Fibroblast of skin of abdomen (primary cell): ENCODE results near the gene PSD4. TPM values are rescaled to one million over a fixed set of nuclear protein-coding genes. Genes with fewer than 3 reads are reported as not detected.

Experiments
- DNase-seq: peaks from one replicate; pipeline ENCODE4 v3.0.0-alpha.2; 2013
- polyA plus RNA-seq, 2 experiments: library from polyadenylated mRNA; unstranded; fragments of 120-200 nt; gene quantifications; one replicate each; pipeline ENCODE4 v1.2.1, GENCODE V29; 2013; ENCODE audit not compliant: insufficient read length in 2 of 2

PSD4 gene
- 3.5 TPM for polyA plus RNA-seq (2013, experiment 1 of 2; ENCODE audit: insufficient read length)
- 4.0 TPM for polyA plus RNA-seq (2013, experiment 2 of 2; ENCODE audit: insufficient read length)

DNA sequence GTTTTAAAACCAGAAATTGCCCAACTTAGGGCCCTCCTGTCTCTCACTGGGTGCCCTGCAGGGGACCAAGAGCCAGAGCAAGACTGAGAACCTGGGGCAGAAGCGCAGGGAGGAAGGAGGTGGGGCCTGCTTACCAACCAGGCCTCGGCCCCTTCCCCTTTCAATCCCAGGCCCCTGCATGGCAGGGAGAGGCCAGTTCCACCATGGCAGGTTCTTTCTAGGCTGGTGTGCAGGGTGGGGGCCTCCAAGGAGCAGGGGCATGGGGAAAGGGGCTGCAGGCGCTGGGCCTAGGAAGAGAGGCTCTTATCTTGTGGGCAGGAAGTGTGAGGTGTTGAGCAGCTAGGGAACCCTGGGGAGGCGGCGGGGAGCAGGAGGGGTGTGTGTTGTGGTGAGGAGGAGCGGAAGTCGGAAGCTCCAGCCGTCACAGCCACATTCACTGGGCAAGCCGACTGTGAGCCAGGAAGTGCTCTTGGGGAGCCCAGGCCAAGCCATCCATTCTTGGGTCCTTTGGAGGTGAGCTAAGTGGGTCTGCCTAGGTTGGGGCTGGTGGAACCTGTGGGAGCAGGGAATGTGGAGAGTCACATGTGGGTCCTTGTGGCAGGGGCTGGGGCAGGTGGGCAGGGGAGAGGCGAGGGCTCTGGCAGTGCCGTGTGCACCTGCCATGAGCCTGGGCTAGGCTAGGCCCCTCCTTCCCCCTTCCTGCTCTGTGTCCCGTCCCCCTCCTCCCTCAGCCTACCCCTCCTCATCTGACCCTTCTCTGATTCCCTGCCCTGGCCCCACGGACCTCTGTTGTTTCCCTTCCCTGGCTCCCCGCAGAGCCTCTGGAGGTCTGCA is at the start of gene PSD4:
Gene PSD4 (plus strand): TSS at position 430 of the 834 bp plus-strand sequence. CDS start 8,486 bp downstream, outside the sequence.
- DNase-seq, result no peak

DNA sequence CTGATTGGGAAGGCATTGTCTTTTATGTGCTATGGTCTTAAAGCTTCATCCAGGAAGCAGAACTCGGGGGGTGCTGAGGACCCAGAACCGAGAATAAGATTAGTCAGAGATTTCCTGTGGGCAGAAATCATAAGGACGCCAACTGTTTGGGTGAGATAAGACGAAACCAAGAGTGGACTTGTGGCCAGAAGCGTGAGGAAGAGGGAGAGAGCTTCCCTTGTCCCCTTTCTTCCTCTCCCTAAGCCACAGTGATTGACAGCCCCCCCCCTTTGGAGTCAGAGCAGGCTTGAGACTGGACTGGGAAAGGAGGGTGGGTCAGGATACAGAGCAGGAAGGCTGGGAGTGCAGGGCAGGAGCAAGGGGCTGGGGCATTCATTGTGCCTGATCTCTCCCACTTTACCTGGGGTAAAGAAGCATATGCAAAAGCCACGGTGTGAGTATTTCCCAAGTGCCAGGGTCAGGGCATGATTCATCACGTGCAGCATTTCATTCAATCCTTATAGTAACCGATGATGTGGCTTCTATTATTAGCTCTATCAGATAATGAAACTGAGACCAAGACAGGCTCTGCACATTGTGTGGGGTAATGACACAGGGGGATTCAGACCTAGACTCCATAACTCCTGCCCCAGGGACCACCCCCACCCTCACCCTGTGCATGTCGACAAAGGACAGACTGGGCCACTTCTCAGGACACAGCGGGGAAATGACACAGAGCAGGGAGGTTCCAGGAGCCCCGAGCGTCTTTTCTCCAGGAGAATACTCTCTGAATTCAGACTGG is 49.4 kb upstream of the PSD4 start:
- peak; percentile 42 for DNase-seq

DNA sequence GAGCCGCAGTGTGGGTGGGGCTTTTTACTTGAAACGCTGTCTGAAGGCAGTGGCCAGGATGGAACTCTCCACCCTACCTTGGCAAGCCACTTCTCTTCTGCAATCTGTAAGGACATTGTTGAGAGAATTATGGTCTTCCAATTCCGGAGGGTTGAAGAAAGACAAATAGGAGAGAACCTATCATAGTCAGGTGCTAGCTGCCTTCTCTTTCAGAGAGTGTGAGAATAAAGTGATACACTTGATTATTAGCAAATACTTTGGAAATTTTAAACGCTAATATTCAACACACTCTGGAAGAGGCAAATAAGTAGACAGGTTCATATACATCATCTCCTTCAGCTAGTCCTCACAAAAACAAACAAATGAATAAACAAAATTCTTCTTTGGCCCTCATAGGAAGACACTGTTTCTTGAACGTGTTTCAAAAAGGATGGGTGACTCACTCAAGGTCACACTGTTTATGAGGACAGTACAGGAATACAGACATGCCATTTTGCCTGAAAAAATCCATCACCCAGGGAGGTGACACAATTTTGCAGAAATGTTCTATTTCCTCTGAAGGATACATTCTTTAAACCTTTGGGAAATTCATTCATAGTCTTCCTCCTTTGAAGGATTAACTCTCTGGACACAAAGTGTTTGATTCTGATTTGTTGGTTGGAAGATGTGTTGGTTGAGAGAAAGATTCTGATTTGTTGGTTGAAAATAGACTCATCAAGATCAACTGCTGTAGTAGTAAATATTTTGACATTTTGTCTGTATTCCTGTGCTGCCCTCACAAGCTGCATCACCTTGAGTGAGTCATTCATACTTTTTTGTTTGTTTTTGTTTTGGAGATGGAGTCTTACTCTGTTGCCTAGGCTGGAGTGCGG is 48.6 kb upstream of the PSD4 start:
- no peak for DNase-seq

DNA sequence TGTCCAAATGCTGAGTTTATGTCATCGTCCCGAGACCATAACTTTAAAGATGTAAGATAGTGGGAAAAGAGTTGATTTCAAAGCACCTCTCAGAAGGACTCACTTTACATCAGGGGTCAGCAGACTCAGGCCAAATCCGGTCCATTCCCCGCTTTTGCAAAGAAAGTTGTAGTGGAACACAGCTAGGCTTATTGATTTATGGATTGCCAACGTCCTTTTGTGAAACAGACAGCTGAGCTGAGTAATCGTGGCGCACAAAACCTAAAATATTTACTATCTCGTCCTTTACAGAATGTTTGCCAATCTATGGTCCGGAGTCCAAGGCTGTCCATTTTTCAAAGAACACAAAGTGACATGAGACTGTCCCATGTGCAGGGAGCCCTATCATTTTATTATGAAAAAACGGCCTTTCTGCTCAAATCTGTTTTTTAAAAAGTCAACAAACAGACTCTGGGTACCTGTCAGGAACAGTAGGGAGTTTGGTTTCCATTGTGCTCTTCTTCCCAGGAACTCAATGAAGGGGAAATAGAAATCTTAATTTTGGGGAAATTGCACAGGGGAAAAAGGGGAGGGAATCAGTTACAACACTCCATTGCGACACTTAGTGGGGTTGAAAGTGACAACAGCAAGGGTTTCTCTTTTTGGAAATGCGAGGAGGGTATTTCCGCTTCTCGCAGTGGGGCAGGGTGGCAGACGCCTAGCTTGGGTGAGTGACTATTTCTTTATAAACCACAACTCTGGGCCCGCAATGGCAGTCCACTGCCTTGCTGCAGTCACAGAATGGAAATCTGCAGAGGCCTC is 46.7 kb upstream of the PSD4 start, which contains the start of gene IL1RN:
Gene IL1RN (plus strand): TSS at position 754 of the 801 bp plus-strand sequence. CDS start 27 bp downstream, at position 781.
- DNase-seq, result no peak

DNA sequence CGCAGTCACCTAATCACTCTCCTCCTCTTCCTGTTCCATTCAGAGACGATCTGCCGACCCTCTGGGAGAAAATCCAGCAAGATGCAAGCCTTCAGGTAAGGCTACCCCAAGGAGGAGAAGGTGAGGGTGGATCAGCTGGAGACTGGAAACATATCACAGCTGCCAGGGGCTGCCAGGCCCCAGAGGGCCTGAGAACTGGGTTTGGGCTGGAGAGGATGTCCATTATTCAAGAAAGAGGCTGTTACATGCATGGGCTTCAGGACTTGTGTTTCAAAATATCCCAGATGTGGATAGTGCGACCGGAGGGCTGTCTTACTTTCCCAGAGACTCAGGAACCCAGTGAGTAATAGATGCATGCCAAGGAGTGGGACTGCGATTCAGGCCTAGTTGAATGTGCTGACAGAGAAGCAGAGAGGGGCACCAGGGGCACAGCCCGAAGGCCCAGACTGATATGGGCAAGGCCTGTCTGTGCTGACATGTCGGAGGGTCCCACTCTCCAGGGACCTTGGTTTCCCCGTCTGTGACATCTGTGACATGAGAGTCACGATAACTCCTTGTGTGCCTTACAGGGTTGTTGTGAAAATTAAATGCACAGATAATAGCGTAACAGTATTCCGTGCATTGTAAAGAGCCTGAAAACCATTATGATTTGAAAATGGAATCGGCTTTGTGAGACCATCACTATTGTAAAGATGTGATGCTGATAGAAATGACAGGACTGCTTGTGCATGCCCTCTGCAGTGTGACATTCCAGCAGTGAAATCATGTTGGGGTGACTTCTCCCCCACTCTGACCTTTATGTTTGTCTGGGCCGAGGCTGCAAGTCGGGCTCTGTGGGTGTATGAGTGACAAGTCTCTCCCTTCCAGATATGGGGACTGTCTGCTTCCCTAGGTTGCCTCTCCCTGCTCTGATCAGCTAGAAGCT is 45.9 kb upstream of the PSD4 start:
- no peak for DNase-seq

DNA sequence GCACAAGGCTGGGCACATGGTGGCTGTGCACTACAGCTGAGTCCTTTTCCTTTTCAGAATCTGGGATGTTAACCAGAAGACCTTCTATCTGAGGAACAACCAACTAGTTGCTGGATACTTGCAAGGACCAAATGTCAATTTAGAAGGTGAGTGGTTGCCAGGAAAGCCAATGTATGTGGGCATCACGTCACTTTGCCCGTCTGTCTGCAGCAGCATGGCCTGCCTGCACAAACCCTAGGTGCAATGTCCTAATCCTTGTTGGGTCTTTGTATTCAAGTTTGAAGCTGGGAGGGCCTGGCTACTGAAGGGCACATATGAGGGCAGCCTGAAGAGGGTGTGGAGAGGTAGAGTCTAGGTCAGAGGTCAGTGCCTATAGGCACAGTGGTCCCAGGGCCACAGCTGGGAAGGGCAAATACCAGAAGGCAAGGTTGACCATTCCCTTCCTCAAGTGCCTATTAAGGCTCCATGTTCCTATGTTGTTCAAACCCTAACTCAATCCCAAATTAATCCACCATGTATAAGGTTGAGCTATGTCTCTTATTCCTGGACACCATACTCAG is 44.2 kb upstream of the PSD4 start:
- no peak for DNase-seq

DNA sequence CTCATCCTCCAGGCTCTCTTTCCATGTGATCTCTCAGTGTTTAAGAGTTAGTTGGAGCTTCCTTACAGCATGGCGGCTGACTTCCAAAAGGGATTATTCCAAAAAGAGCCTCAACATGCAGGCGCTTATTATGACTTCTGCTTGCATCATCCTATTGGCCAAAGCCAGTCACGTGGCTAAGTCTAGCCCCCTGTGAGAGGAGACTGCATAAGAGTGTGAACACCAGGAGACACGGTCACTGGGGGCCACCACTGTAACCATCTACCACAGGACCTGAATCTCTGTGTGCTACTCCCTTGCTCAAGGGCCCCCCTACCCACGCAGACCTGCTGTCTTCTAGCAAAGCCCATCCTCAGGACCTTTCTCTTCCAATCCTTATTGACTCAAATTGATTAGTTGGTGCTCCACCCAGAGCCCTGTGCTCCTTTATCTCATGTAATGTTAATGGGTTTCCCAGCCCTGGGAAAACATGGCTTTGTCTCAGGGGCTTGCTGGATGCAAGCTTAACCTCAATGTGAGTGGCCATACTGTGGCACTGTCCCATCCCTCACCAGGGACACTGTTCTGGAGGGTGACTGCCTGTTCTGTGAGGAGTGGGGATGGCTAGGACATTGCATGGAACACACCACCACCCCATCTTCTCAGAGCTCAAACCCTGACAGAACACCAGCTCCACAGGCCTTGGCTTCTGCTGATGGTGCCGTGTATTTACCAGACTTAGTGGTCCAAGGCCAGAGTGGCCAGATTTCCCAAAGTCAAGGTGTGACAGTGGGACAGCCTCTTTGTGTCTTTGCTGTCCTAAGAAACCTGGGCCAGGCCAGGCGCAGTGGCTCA is 42.2 kb upstream of the PSD4 start:
- no peak for DNase-seq

DNA sequence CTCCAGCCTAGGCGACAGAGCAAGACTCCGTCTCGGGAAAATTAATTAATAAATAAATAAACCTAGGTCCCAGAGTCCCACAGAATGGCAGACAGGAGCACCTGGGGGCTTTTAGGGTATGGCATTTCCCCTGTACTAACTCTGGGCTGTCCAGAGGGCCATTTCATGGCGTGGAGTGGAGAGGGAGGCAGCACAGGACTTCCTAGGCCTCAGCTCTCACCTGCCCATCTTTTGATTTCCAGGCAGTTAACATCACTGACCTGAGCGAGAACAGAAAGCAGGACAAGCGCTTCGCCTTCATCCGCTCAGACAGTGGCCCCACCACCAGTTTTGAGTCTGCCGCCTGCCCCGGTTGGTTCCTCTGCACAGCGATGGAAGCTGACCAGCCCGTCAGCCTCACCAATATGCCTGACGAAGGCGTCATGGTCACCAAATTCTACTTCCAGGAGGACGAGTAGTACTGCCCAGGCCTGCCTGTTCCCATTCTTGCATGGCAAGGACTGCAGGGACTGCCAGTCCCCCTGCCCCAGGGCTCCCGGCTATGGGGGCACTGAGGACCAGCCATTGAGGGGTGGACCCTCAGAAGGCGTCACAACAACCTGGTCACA is 41.3 kb upstream of the PSD4 start:
- no peak for DNase-seq

DNA sequence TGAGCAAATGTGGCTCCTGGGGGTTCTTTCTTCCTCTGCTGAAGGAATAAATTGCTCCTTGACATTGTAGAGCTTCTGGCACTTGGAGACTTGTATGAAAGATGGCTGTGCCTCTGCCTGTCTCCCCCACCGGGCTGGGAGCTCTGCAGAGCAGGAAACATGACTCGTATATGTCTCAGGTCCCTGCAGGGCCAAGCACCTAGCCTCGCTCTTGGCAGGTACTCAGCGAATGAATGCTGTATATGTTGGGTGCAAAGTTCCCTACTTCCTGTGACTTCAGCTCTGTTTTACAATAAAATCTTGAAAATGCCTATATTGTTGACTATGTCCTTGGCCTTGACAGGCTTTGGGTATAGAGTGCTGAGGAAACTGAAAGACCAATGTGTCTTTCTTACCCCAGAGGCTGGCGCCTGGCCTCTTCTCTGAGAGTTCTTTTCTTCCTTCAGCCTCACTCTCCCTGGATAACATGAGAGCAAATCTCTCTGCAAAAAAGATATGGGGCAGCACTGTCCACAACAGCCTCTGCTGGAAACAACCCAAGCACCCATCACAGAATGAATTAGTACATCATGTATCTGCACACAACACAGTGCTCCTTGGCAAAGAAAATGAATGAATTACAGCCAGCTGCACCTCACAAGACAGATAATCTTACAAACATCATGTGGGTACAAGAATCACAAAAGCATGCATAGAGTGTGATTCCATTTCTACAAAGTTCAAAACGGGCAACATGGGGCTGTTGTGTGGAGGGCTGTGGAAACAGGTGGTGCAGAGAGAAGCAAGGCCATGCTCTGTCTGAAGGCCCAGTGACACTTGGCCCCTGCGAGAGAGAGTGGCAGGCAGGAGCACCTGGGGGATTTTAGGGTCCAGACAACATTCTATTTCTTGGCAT is 39.8 kb upstream of the PSD4 start:
- no peak for DNase-seq

DNA sequence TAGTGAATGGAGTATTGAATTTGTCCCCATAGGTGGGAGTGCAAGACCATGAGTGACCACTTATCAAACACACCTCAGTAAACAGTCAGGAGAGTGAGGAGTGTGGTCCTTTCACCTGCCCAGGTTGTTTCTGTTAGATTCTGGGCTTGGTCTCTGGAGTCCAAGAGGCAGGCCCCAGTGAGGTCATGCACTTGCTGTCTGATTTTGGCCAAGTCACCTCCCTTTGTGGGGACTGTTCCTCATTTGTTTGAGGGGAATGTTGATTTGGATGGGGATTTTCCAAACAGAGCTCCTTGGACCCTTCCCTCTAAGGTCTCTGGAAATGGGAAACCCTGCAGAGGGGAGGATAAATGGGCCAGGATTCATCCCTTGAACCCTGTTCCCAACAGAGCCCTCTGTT is 39.1 kb upstream of the PSD4 start:
- DNase-seq, result no peak

DNA sequence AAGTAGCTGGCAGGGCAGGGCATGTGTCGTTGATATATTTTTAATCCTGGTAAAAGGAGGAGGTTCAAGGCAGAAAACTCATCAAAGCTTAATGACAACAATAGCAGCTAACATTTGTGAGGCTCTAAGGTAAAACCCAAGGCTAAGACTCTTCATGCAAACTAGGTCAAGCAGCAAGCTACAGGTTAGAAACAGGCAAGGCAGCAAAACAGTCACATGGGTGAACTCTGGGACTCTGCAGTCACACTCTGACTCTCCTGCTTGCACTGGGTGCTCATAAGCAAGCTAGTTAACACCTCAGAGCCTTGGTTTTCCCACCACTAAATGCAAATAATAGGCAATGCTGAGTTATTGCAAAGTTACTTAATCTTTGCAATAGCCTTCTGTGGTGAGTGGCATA is 38.5 kb upstream of the PSD4 start:
- DNase-seq, result no peak

DNA sequence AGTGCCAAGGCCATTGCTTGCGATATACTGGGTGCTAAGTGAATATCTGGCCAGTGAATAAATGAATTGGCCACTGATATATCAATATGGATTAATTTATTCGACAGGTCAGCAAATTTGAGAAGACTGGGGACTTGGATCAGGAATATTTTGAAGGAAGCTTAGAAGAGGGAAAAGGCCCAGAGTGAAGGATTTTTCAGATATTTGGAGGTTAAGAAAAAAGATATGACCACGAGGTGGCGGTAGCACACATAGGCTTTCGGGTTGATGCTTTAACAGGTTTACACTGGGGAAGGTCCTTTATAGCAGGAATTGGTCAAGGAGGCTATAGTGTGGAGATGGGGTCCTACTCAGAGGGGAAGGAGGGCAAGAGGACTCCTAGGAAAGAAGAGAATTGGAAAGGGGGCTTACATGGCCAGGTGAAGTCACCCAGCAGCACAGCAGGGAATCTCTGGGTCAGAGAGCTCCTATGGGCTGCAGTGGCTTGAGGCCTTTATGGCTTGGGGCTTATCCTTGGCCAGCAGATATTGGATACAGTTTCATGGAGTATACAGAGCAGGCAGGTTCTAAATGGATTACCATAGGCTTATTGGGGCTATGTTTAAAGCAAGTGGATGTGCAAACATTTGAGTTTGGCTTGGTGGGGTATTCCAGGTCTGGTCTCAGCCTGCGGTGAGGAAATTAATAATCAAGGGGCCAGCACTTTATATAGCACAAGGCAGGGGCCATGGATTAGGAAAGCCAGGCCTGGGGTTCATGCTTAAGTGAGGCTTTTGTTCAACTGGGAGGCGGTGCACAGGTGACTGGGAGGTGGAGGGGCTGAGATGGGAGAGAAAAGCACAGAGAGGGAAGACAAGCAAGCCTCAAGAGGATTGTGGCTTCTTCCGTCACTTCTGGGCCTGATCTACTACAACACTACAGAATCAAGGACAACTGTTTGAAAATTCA is 36.7 kb upstream of the PSD4 start:
- peak; percentile 33 for DNase-seq

DNA sequence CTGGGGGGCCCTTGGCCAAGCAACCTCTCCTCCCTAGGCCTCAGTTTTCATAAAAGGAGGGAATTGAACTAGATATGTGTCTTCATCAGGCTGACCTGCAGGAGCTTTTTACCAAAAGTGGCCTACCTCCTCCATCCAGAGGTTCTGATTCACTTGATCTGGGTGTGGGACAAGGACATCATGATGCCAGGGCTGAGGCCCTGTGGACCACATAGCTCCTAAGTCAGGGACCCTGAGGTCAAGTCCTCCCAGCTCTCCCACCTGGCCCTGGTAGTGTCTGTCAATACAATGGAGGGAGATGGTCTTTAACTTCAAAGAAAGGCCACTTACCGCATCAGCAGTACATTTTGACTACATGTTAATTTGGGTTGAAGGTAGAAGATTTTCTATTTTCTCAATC is 35.9 kb upstream of the PSD4 start:
- DNase-seq, result no peak

DNA sequence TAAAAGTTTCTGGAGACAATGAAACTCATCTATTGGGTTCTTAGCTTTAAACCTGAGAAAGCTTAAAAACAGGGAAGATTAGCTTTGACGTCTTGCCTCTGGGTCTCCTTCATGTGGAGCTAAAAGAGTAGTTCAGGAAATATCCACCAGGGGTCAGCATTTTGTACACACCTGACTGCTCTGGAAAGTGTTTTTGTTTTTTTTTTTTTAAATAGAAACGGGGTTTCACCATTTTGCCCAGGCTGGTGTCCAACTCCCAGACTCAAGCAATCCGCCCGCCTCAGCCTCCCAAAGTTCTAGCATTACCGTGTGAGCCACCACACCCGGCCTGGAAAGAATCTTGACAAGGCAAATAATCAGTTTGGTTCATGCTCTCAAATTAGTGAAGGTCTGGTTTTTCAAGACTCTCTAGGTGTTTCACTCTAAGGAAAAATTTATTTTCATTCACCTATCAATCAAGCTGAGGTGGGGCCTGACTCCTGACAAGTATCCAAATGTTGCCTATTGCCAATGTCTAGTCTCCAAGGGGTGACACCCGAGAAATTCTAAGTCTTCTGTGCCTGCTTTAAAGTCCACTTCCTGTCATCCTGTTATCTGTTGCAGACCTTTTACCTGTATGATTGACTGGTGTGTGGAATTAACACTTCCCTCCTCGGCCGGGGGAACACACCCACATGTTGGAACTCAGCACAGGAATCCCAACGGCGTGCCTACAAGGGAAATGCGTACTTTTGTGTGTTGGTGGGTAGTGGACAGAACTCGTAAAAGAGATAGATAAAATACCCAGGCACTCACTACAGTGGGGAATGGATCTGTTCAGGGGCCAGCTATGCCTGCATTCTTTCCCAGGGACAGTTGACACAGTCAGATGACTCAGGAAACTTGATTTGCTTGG is 35.1 kb upstream of the PSD4 start:
- peak; percentile 63 for DNase-seq

DNA sequence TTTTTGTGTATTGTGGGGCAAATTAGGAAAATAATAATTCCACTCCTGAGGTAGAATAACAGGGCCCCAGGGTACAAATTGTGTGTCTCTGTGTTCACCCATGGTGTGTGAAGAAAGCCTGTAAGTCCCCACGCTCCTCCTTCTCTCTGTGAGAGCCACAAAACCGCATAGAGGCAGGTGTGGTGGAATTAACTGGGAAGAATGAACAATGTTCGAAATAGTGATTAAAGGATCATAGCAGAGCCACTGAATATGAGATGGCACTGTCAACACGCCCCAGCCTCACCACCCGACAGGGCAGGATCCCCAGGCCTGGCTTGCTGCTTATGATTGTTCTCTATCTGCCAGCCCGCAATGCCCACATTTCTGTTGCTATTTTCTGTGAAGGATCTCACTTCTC is 32.3 kb upstream of the PSD4 start:
- DNase-seq, result no peak
